Subcutaneous adipose tissue (tissue), 4 donors: Measurements from ENCODE around the gene FAM181A. TPM values are rescaled to one million over a fixed set of nuclear protein-coding genes. Genes with fewer than 3 reads are reported as not detected.

ENCODE experiments used
- total RNA-seq, 4 donors: library from RNA; depleted of rRNA; stranded (reverse); fragments of >200 nt; gene quantifications; one replicate each; pipeline ENCODE4 v1.1.0, GENCODE V29; 2016
- TF ChIP-seq, protein P1 (sequence below): fragments of 450-650 bp; IDR thresholded peaks from one replicate; pipeline ENCODE4 v1.5.1; 2016; ENCODE audit warnings: low read depth, mild to moderate bottlenecking, control low read depth, antibody characterized with exemption, moderate library complexity

Gene FAM181A
- total RNA-seq, 4 donors from 2014 or later, result not detected

GRCh38 chr14:93888995-93889394 is 38.1 kb upstream of the FAM181A start:
- TF ChIP-seq, protein P1, sequence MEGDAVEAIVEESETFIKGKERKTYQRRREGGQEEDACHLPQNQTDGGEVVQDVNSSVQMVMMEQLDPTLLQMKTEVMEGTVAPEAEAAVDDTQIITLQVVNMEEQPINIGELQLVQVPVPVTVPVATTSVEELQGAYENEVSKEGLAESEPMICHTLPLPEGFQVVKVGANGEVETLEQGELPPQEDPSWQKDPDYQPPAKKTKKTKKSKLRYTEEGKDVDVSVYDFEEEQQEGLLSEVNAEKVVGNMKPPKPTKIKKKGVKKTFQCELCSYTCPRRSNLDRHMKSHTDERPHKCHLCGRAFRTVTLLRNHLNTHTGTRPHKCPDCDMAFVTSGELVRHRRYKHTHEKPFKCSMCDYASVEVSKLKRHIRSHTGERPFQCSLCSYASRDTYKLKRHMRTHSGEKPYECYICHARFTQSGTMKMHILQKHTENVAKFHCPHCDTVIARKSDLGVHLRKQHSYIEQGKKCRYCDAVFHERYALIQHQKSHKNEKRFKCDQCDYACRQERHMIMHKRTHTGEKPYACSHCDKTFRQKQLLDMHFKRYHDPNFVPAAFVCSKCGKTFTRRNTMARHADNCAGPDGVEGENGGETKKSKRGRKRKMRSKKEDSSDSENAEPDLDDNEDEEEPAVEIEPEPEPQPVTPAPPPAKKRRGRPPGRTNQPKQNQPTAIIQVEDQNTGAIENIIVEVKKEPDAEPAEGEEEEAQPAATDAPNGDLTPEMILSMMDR, result no peak

DNA sequence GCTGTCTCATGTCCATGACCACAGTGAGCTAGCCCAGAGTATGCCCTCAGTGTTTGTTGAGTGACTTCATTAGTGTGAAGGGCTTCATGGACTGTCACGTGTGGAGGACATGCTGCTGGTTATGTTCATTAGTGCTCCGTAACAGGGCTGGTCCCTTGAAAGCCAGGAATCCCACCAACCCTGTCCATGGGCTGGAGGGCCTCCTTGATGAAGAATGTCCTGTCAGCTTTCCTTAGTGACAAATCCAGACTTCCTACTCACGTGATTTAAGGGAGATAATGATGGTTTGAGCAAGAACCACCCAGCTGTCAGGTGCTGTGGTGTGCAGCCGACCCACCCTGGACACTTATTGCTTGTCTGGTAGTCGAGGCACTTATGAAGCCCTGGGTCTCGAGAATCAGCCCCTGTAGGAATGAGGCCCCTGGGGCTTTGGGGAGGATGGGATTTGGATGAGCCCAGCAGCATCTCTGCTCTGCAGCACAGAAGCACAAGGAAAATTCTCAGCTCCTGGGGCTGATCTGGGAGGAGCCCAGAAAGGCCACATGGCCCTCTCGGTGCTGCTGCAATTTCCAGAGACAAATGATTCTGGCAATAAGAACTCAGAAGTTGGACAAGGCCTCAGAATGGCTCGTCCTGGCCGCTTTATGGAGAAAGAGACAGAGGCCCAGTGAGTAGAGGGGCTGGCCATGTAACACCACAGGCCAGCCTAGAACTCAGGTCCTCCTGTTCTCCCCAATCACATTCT is 37.2 kb upstream of the FAM181A start:
- TF ChIP-seq, protein P1, result no peak

DNA sequence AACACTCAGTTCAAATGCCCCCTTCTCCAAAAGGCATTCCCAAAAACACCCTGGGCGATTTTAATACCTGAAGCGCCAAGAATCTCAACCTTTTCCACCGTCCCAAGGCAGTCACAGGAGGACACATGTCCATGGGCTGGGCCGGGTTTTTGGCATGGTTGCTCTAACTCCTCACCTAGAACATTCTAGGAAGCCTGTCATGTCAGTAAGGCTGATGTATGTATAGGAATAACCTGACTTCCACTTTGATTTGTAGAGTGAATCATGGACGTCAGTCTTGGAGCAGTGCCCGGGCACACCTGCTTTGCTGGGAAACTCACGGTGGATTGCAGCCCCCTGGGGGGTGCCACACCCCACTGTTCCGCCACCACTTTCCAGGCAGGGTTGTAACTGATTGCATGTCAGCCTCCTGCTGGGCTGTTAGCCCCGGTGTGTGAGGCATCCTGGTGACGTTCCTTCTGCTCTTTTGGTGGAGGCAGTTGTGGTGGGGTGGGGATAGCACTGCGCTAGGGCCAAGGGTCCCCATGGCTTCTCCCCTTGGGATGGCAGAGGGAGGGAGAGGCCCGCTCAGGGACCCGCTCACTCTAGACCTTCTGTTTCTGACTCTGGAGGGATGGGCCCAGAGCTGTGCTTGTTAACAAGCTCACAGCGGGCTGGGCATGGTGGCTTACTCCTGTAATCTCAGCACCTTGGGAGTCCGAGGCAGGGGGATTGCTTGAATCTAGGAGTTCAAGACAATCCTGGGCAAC is 35.2 kb upstream of the FAM181A start:
- TF ChIP-seq, protein P1, result no peak

GRCh38 chr14:93892505-93892839 is 34.7 kb upstream of the FAM181A start:
- TF ChIP-seq, protein P1, result no peak

DNA sequence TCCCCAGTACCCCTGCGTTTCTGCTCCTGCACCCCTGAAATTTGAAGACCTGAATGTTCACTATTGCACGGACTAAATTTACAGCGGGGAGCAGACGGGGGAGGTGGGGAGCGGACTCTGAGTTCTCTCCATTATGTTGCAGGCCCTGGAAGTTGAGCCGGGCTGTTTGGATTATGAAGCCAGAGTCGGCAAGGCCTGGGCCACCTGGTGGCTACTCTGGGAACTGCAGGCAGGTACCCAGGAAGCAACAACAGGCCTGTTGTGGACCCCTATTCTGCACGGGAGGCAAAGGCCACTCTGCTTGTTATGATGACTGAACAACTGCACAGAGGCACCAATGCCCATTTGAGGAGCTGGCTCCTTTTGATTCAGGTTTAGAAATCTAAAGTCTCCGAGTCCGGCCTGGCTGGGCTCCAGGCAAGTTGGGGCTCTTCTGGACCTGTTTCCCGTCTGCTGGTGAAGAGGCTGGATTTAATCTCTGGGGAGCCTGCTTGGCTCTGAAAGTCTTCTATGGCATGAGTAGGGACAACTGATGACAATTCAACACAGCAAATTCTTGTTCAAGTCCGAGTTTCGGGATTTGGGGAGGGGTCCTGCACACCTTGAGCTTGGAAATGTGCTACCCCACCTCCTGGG is 34.1 kb upstream of the FAM181A start:
- TF ChIP-seq, protein P1, result no peak

DNA sequence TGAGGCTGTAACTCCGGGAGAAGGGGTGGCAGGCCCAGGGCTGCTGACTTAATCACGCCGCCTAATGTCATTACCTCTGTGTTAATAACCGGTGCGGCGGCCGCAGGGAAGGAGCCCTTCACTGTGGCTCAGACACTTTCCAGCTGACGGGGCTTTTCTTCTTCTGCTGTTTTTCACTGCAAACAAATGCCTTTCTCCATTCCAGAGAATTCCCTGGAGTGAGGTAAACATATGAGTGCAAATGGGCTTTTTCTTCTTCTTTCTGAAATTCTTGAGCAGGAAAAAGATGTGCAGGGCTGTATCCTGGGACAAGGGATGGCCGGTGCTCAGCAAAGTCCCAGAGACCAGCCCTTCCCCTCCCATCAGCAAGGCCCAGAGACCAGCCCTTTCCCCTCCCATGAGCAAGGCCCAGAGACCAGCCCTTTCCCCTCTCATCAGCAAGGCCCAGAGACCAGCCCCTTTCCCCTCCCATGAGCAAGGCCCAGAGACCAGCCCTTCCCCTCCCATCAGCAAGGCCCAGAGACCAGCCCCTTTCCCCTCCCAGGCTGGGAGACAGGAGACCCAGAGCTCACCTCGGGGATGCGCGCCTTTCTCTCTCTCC is 33.4 kb upstream of the FAM181A start:
- TF ChIP-seq, protein P1, result no peak

DNA sequence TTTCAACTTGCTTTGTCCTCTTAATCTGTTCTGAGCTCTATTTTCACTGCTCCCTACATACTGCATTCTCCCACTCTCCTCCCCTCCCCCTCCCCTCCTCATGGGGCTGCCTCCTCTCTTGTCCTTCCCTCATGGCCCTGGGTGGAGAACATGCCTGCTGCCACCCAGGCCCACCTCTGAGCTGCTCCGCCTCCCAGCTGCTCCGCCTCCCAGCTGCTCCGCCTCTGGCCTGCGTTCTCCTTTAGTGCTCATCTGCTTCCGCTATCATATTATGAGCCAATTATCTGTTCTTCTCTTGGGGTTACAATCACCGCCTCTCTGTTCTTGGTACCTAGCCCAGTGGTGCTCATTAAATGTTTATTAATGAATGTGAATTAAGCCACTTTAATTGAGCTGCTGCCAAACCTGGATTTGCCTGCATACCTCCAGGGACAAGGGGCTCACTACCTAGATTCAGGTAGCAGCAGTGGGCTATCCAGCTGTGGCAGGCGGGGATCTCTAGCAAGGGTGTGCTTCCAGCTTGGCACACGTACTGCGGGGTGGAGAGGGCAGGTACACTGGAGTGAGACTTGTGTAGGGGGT is 32.0 kb upstream of the FAM181A start:
- TF ChIP-seq, protein P1, result no peak
